Activated CD8-positive, alpha-beta memory T cell treated with anti-CD3 and anti-CD28 coated beads for 24 hours (primary cell): Measurements from ENCODE around the gene FAM184A.
"Not testable (repeated sequence)": the region's sequence is repeated elsewhere in the genome, so short reads cannot be mapped to it uniquely, and the experiment has no call there.

Experiments used
- DNase-seq: peaks from one replicate; pipeline ENCODE4 v3.0.0-alpha.2; 2020

The FAM184A gene

GRCh38 chr6:119006974-119007373 lies 71.5 kb downstream of the FAM184A start:
- DNase-seq: no peak

DNA sequence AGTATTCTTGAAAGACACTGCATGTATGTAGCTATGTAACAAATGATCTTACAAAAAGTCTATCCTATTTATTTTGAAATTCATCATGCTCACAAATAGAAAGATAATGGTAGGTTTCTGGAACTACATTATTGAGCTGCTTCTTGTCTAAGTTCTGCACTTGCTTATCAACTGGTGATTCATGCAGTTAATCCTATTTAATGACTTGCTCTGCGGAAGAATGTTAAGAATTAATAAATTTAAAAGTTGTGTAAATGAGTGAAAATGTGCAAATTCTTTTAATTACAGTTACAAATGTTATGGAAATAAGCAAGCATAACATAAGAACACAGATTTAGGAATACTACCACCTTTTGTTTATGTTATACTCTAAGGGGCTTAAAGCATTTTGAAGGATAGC lies 76.4 kb downstream of the FAM184A start:
- no peak for DNase-seq

- no peak for DNase-seq
Observed at GRCh38 chr6:118999494-119000040, 78.9 kb downstream of the FAM184A start.

DNA sequence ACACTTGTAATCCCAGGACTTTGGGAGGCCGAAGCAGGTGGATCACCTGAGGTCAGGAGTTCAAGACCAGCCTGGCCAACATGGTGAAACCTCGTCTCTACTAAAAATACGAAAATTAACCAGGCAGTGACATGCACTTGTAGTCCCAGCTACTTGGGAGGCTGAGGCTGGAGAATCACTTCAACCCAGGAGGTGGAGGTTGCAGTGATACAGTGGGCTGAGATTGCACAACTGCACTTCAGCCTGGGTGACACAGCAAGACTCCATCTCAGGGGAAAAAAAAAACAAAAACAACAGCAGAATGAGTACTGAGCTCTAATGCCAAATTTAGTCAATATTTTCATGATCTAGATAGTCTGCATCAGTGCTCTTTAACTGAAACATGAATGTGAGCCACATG lies 81.0 kb downstream of the FAM184A start:
- DNase-seq: not testable (repeated sequence)

- DNase-seq: no peak
Observed at GRCh38 chr6:118996289-118996820, 82.1 kb downstream of the FAM184A start.

GRCh38 chr6:118993803-118994251 lies 84.6 kb downstream of the FAM184A start:
- no peak for DNase-seq

DNA sequence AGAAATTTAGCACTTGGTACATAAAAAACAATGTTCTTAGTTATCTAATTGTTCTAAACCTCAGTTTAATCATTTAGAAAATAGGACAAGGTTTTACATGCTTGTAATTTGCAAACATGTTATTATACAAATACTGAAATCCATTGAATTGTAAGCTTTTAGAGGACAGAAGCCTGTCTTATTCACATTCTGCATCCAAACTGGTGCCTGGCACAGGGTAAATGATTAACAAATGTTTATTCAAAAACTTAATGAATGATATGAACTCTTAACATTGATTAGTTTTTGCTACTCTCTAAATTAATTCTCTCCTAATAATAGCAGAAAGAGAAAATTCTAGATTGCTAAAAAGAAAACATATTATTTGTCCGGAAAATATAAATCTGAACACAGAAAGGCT lies 85.1 kb downstream of the FAM184A start:
- DNase-seq: no peak

GRCh38 chr6:118992186-118992795 lies 86.2 kb downstream of the FAM184A start:
- DNase-seq: no peak

DNA sequence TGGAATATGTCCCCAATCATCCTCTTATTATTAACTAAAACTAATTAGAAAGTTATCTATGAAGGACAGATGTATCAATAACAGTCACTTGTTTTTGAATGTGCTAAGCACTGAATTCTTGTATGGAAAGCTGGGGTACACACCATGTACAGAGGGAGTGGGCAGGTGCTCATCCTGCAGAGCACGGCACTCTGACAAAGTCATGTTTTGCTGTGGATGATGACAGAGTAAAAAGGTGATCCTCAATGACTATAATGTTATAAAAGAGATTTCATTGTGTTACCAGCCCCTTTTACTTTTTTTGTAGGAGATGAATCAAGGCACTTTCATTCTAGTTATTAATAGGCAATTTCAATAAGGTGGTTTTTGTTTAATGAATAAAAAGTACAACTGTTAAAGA lies 92.2 kb downstream of the FAM184A start:
- no peak for DNase-seq

GRCh38 chr6:118985123-118985830 lies 93.2 kb downstream of the FAM184A start:
- DNase-seq: no peak

GRCh38 chr6:118984342-118984741 lies 94.1 kb downstream of the FAM184A start:
- no peak for DNase-seq

DNA sequence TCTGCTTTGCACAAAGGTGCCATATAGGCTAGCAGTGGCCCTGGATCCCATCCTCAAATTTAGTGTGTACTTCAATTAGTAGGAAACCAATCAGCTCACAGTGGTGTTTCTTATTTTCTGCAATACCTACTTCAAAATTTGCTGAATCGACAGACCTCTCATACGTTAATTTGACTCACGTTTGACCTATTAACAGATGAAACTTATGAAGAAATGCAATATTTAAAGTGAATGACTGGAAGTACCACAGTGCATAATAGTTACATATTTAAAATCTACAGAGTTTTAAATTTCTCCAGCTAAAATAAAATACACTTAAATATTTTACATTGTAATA lies 95.9 kb downstream of the FAM184A start:
- no peak for DNase-seq

DNA sequence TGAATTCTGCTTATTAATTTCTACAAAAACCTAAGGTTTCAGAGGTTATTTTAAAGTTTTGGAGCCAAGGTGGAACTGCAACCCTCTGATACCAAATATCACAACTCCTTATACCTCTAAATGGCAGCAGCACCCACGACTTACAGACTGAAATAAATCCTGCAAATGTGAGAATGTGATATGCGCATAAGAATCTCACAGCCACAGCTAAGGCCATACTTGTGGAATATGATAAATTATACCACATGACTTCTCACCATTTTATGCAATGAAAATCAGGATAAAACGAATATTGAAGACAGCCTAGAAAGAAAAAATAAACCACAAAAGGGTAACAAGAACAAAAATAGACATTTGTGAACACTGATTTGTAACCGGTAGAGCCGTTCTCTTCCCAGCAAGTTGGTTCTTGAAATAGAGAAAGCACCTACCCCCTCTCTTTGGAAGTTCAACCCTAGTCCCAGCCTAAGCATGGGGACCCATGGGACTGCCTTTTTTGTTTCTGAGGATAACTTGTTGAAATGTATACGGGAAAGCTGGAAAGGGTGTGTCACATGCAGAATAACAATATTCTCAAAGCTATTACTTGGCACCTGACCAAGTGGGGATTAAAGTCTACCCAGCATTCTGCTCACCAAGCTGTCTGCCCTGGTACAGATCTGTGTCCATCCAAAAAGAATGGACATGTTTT lies 96.4 kb downstream of the FAM184A start:
- DNase-seq: no peak

GRCh38 chr6:118980063-118980462 lies 98.4 kb downstream of the FAM184A start:
- no peak for DNase-seq

DNA sequence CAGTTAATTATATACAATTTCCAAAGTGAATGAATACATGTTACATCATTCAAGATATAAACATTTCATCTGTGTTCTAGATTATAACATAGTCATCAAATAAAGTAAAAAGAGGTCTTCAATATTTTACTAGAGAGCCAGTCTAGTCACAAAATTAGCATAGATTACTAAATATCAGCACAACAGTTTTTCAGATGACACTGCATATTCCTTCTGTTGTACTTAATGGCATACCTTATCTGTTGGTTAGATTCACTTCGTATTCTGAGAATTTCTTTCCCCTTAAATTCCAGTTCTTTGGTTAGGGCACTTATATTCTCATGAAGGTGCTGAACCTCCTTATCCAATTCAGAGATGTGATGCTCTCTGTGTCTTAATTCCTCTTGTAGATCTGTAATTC lies 103.7 kb downstream of the FAM184A start:
- DNase-seq: no peak

DNA sequence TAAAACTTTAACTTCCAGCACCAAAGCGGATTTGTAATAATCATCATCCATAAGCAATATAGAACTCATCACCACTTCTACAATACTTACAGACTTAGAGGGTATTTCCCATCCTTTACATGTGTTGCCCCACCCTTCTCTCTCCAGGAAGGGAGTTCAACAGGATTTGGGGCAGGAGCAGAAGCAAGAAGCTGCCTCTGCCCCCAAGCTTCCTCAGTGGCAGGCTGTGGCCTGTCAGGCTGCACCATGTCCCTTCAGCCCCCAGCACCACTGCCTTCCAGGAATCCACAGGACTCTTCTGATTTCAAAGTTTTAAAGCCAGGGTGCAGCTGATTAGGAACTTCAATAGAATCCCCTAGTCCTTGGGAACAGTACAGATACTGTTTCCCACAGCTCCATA lies 106.8 kb downstream of the FAM184A start:
- no peak for DNase-seq

DNA sequence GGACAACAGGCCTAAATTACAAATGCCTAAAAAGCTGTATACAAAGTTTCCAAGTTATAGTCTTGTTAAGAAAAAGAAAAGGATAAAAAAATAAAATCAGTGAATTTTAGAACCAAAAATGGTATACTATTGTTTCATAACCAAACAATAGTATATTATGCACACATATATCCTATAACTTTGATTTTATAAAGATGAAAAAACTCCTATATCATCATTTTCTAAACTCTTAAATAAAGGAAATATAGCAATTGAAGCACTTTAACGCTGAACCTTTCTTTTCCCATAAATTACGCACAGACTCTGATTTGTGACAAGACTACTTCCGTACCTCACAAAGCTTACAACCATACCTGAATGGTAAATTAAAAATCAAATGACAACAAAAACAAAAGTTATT lies 107.6 kb downstream of the FAM184A start:
- no peak for DNase-seq

- DNase-seq: no peak
Observed at GRCh38 chr6:118968416-118968815, 110.0 kb downstream of the FAM184A start.

- DNase-seq: no peak
Observed at GRCh38 chr6:118967239-118967638, 111.2 kb downstream of the FAM184A start.

DNA sequence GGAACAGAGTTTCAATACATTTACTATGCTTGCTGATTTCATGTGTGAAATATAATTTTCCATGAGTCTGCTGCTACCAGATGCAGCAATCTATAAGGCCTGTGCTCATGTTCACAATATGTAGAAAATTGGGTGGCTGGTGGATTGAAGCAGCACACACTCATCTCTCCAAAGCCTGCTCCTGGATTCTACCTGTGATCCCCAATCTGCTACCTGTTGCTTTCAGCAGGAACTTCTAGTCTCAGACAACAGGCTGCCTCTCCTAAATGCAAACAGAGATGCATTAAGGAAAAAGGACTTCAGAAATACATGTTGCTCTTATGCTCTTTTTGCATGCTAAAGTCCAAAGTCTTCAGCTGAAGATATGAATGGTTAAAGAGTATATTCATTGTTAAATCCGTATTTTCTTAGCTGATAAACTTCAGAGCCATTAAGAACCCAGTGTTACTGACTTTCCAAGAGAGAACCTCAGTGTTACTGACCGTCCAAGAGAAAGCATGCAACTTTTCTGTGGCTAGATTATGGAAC lies 112.6 kb downstream of the FAM184A start:
- no peak for DNase-seq

DNA sequence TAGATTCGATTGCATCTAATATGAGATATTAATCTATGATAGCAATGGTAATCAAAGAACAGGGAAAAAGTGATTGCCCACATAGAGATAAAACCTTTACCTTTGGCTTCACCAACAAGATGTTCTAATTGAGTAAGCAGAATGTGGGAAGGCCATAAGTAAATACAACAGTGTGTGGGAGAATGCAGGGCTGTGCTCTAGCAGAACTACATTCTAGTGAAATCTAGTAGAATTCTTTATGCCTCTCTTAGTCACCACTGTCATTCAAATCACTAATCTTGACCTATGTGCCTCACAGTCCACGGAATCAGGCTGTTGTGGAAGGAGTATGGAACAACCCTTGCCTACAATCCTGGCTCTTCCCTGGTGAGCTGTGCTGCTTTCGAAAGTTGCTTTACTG lies 113.1 kb downstream of the FAM184A start:
- DNase-seq: no peak

DNA sequence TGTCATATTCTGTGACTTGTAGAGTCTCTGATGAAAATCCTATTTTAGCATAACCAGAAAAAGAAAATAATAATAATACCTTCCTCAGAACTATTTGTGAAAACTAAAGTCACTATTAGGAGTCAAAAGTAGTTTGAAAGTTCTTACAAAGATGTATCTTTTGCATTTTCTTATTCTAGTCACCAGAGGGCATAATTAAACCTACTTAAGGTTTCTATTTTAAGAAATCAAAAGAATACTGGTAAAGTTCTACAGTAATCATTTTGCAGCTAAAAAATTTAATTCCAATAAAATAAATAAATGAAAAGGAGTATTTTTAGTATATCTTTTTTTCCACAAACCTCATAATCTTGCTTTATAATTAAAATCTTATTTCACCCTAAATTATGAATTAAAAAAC lies 115.5 kb downstream of the FAM184A start:
- DNase-seq: no peak

DNA sequence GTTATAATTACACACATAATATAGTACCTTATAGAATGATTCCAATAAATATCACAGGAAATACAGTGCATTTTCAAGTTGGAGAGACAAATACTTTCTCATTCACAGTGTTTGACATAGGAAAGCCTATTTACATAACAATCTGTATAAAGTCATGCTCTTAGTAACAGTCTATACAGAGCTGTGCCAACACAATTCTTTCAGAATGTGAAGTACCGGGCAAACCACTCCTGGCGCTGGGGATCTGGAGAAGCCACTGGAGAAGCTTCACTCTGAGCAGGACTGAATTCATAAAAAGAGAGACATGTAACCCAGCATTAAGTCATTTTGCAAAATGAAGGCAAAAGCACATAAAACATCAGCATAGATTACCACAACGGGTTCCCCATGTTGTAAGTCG lies 118.6 kb downstream of the FAM184A start:
- no peak for DNase-seq

DNA sequence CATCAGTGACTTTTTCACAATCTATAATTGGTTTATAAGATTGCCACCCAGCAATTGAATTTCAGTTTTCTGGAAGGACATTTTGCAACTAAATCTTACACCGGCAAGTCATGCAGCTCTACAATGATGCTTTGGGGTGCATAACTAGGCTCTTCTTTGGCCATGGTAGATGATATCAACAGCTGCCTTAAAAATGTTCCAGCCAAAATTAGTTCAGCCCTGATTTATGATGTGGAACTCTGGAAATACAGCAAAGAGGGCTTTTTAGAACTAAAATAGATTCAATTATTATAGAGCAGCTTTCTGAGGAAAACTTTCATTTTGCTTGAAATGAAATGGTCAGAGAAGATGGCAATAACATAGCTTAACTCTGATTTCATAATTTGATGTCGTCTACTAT lies 125.1 kb downstream of the FAM184A start:
- no peak for DNase-seq
